ENCODE measurements around the gene WDR3.
"Not testable (repeated sequence)": the region's sequence is repeated elsewhere in the genome, so short reads cannot be mapped to it uniquely, and the experiment has no call there.

Gene WDR3
- 41.5 reads per million, percentile 64 among the genes with 10 or more reads in this experiment for total RNA-seq

DNA sequence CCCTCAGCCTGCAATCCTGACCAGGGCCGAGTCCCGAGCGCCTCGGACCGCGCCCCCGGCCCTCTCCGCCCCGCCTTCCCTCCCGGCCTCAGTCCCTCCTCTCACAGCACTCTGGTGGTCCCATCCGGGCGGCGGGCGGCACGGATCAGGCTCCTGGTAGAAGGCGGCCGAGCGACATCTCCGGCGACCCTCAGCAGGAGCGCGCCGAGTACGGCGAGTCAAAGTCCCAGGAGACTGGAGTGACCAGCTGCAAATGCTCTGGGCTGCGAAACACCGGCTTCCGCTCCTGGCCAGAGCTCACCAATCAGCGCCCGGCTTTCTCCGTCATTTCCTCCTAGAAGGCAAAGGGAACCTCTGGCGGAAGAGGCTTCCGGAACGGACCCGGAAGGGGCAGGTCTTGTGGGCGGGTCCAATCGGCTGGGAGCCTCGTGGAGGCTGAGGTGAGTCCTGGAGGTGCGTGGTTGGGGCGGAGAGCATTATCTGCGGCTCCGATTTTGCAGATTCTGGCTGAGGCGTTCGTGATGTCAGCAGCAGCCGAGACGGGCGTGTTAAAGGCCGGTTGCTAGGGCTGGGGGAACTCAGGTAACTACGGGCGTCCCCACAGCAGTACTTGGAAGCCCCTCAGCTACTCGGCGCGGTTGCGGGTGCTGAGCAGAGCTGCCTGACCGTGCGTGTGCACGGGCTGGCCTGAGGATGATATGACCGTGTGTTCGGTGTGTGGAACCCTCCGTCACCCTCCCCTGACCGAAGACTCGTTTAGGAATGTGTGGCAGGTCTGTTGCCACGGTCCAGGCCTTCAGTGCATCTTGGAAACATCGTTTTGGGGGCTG lies at the start of gene WDR3, which contains the start of gene GDAP2:
Gene WDR3 (plus strand): TSS at position 397 of the 830 bp plus-strand sequence. CDS start 3,581 bp downstream, outside the sequence.
Gene GDAP2 (minus strand): TSS at position 279 of the 830 bp plus-strand sequence. CDS start 9,264 bp downstream, outside the sequence.
- peak; percentile 96 for DNase-seq

- no peak for DNase-seq
Observed at GRCh38 chr1:117883616-117884015, 45.9 kb upstream of the WDR3 start.

DNA sequence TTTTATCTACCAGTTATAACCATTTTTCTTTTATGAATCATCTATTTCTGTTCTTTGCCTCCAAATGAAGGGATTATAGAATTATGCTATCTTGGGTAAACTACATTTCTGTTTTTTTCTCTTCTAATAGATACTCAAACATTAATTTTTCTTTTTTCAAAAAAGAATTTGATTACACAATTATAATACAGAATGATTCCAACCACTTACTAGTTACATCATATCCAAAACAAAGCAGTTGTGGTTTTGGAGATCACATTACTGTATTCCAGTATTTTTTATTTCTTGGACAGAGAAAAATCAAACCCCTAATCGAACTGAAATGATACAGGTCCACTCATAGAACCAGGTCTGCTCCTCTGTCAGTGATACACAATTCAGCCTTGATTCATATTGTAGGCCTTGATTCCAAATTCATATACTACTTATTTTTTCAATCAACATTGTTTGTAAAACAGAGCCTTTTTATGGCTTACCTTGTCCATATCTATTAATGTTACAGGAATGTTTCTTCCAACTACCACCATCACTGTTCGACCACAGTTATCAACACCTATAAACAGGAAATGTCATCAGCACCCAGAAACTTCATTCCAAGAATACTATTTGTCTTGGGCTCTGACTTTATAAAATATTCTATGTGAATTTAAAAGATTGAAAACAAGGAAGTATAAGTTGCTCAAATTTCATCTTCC lies 43.3 kb upstream of the WDR3 start:
- no peak for DNase-seq

DNA sequence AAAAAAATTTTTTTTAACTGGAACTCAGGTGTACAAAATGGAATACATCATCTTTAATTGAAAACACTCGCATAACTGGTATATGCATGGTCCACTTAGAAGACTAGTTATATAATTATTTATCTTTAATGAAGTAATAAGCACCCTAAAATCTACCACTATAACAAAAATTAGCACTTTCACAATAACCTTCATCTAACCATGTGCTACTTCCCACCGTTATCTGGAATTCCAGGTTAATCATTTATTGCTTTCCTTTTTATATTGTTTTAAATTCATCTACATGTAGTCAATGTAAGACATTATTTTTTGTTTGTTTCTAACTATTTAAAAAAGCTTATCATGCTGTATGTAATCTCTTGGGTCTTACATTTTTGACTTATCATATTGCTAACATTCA lies 39.1 kb upstream of the WDR3 start:
- DNase-seq, result no peak

DNA sequence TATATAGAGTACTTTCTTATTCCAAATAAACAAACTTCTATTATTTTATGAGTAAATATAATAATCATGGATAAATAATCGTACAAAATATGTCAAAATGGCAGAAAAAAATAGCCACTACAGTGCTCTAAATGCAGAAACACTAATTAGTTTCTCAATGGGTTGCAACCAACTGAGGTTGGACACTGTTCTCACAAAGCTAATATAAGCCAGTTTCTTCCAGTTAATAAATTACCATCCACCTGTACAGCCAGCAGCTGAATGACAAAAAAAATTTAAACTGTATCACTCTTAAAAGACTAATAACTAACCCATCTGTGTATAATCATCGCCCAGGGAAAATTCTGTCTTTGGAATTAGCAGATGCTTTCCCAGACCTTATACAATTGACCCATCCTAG lies 37.0 kb upstream of the WDR3 start:
- no peak for DNase-seq

GRCh38 chr1:117894078-117894477 lies 35.5 kb upstream of the WDR3 start:
- DNase-seq, result no peak

- DNase-seq, result peak; percentile 54
Observed at GRCh38 chr1:117895482-117896114, 33.9 kb upstream of the WDR3 start.

- DNase-seq, result no peak
Observed at GRCh38 chr1:117897551-117897950, 32.0 kb upstream of the WDR3 start.

- DNase-seq, result no peak
Observed at GRCh38 chr1:117899801-117900200, 29.7 kb upstream of the WDR3 start.

DNA sequence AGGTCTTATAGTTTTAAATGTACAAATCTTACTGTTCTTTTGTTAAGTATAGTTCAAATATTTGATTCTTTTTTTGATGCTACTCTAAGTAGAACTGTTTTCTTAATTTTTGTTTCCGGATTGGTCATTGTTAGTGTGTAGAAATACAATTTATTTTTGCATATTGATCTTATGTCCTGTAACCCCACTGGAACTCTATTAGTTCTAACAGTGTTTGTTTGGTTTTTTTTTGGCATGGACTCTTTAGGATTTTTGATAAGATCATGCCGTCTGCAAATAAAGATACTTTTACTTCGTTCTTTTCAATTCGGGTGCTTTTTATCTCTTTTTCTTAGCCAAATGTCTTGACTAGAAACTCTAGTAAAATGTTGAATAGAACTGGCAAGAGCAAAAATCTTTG lies 26.6 kb upstream of the WDR3 start:
- no peak for DNase-seq

DNA sequence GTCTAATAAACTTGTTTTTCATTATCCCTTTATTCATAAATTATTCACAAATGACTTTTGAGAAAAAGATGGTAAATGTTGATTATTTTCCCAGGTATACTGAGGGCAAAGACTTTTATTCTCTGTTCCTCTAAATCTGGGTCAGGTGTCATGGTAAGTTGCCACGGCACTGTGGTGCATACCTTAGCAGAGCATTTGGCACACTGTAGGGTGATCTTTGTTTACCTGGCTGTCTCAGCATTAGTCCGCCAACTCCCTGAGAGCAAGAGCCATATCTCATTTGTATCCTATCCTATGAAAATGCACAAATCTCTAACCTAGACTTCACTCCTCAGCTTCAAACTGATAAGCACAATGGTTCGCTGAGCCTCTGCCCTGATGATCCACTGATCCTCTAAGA lies 25.1 kb upstream of the WDR3 start:
- DNase-seq, result no peak

DNA sequence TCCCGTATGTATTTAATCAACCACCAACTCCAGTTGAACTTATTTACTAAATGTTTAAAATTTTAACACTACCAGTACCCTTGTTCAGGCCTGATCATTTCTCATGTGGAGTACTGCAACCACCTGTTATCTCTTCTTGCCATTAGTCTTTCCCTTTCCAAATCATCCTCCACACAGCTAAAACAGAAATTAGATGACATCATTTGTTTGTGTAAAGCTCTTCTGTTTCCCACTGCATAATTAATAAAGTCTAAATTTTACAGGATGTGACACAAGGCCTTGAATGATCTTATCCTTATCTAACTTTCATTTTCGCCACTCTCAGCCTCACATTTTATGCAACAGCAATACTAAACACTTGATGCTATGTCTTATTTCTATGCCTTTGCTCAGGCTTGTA lies 24.5 kb upstream of the WDR3 start:
- DNase-seq, result no peak

DNA sequence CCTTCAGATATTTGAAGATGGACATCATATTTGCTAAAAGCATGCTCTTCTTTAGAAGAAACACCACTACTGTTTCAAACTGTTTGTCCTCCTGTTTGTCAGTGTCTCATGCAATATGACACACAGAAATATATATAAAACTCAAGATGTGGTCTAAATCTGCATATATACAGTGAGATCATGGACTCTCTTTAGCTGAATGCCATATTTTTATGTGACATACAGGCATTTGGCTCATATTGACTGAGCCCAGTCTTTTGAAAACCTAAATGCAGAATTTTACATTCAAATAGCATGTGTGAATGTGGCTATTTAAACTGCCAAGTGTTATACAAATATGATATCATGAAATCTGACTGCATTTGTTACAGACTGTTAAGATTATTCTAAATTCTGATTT lies 18.5 kb upstream of the WDR3 start:
- no peak for DNase-seq

DNA sequence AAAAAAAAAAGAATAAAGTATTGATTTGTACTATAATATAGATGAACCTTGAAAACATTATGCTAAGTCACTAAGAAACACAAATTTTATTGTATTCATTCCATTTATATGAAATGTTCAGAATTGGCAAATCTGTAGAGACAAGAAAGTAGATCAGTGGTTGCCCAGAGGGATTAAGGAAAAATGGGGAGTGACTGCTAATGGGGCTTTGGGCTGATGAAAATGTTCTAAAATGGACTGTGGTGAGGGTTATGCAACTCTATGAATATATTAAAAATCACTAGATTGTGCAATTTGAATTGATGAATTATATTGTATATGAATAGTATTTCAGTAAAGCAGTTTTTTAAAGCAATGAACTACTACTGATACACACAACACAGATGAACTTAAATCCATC lies 10.2 kb upstream of the WDR3 start:
- no peak for DNase-seq

DNA sequence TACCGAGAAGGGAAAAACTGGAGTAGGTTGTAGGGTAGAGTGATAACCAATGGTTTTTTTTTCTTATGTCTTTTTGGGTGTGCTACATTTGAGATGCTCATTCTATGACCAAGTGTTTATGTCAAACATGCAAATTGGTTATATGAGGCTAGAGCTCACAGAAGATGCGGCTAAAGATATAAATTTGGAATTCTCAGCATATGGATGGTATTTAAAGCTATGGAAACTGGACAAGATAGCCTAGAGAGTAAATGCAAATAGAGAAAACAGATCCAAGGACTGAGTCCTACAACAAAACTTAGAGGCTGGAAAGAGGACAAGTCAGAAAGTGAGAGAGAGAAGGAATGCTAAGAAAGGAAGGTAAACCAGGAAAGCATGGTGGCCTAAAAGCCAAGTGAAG lies 7.5 kb upstream of the WDR3 start:
- DNase-seq, result no peak

GRCh38 chr1:117922717-117923116 lies 6.8 kb upstream of the WDR3 start:
- not testable (repeated sequence) for DNase-seq

DNA sequence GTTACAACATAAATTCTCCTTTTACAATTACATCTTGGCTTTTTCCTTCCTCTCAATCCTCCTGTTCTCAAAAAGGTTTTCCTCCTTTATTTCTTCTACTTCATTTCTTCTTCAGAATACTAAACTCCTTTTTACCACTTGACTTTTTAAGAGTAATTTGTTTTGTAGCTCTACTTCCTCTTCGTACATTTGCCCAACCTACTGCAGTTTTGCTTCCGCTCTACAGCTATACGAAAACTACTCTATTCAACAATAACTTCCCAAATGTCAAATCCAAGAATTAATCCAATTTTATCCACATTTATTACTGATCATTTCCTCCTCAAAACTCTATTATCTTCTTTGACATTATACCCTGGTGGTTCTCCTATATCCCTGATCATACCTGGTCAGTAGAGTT lies 3.6 kb upstream of the WDR3 start:
- no peak for DNase-seq

DNA sequence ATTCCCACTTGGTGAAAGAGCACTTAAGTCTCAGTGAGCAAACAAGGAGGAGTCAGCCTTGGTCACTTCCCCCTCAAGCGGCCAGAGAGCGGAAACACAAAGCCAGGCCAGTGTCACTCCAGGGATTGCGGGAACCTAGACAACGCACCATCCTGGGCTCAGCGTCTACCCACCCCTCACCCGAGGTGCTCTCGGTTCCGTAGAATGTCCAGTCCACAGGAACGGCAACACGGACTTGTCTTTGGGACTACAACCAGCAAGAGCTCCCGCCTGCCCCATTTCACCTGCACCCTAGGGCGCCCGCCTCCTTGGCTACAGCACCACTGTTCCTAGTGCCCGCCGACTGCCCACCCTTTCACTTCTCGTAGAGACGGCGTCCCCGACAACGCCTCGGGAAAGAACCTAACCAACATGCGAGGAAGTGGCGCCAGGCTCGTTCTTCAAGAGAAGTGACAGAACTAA lies 627 bp upstream of the WDR3 start:
- peak; percentile 42 for DNase-seq

DNA sequence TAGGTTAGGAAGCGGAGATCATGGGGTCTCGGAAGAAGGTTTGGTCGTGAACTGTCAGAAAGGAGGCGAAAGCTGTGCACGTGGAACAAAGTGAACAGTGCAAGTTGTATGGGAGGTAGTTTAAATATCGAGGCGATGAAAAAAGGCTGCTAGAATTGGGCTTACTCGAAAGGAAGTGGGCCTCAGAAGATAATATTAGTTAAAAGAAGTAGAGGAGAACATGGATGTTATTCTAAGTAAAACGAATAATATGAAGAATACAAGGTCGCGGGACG lies 571 bp downstream of the WDR3 start:
- no peak for DNase-seq

GRCh38 chr1:117930484-117930883 lies 945 bp downstream of the WDR3 start:
- DNase-seq, result no peak

- DNase-seq, result no peak
Observed at GRCh38 chr1:117932576-117932975, 3.0 kb downstream of the WDR3 start.

DNA sequence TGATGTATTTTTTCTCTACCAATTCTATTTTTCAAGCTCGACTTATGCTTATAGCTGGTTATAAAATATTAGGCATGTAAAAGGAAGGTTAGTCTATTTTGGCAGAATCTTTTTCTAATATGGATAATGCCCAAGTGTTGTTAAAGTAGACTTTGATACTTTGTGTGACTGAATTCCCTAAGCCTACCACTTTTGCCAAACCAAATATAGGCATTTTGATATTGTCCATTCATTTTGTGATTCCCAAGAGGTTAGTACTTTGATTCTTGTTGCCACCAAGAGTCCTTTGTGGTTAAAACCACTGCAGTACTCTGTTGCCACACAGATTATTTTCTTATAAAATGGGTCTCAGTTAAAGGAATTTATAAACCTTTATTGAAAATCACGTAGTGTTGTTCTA lies 4.2 kb downstream of the WDR3 start:
- no peak for DNase-seq

- DNase-seq, result no peak
Observed at GRCh38 chr1:117942293-117942692, 12.8 kb downstream of the WDR3 start.

- DNase-seq, result no peak
Observed at GRCh38 chr1:117952386-117952785, 22.8 kb downstream of the WDR3 start.
